ENCODE results near the gene KRTAP12-4. TPM values are rescaled to one million over a fixed set of nuclear protein-coding genes. Genes with fewer than 3 reads are reported as not detected.

The KRTAP12-4 gene
- total RNA-seq, 1 donor, result not detected

DNA sequence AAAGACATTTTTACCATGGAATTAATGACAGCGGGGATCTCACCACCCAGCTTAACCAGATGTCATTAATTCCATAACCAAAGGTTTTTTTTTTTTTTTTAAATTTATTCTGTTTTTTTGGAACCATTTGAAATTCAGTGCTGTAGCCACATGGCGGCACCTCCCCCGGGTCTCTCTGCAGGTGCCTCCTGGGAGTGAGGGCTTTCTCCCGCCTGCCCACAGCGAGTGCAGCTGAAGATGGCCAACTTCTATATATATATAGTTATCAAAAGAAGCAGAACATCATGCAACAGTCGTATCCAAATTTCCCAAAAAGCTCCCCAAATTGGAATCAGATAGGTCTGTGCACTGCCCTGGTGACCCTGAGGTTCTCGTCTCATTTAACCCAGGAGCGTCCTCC lies 39.0 kb downstream of the KRTAP12-4 start:
- H3K4me2 ChIP-seq (ENCODE audit: insufficient read depth, low read length), result no peak overlapping the region
- H3K4me1 ChIP-seq (ENCODE audit: insufficient read depth, low read length), result no peaks in the 10 kb centered on the region
- no peak overlapping the region for H3K4me3 ChIP-seq (ENCODE audit: insufficient read depth, low read length)
- TF ChIP-seq, protein P1, sequence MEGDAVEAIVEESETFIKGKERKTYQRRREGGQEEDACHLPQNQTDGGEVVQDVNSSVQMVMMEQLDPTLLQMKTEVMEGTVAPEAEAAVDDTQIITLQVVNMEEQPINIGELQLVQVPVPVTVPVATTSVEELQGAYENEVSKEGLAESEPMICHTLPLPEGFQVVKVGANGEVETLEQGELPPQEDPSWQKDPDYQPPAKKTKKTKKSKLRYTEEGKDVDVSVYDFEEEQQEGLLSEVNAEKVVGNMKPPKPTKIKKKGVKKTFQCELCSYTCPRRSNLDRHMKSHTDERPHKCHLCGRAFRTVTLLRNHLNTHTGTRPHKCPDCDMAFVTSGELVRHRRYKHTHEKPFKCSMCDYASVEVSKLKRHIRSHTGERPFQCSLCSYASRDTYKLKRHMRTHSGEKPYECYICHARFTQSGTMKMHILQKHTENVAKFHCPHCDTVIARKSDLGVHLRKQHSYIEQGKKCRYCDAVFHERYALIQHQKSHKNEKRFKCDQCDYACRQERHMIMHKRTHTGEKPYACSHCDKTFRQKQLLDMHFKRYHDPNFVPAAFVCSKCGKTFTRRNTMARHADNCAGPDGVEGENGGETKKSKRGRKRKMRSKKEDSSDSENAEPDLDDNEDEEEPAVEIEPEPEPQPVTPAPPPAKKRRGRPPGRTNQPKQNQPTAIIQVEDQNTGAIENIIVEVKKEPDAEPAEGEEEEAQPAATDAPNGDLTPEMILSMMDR (IDR thresholded peaks at IDR 0.05; ENCODE audit: extremely low read depth, low read depth, low read length), result no peak
- no peaks in the 10 kb centered on the region for H3K36me3 ChIP-seq (ENCODE audit: insufficient read depth, low read length)
- peaks cover 3% of the 10 kb centered on the region for H3K9me3 ChIP-seq (ENCODE audit: low read depth, low read length)
- no peak overlapping the region for H3K27ac ChIP-seq (ENCODE audit: low read depth, low read length)
- no peak for DNase-seq (ENCODE audit: insufficient read length, low spot score, missing footprints)
- no peaks in the 10 kb centered on the region for H4K20me1 ChIP-seq (ENCODE audit: insufficient read depth, low read length)
- no peak overlapping the region for H2AFZ ChIP-seq (ENCODE audit: low read length)
- no peaks in the 10 kb centered on the region for H3K79me2 ChIP-seq (ENCODE audit: insufficient read depth, low read length)
- H3K27me3 ChIP-seq (ENCODE audit: insufficient read depth, low read length), result no peaks in the 10 kb centered on the region

DNA sequence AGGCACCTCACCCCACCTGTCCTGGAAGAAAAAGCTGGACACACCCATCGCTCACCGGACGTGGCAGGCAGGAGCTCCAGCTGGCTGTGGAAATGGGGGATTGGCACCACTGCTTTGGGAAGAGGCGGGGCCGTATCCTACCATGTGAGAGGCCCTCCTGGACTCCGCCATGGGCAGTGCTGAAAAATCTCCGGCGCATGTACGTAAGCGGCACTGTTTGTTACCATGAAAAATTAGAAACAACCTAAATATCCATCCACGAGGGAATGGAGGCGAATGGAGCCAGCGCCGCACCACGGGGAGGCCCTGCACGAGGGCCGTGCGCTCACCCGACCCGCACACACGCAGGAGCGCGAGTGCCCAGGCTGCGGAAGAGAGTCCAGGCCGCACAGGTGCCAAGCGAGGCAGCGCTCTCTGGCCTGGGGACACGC lies 39.5 kb downstream of the KRTAP12-4 start:
- no peak overlapping the region for H3K4me2 ChIP-seq (ENCODE audit: insufficient read depth, low read length)
- H3K4me1 ChIP-seq (ENCODE audit: insufficient read depth, low read length), result no peaks in the 10 kb centered on the region
- no peak overlapping the region for H3K4me3 ChIP-seq (ENCODE audit: insufficient read depth, low read length)
- no peak overlapping the region for H2AFZ ChIP-seq (ENCODE audit: low read length)
- no peaks in the 10 kb centered on the region for H4K20me1 ChIP-seq (ENCODE audit: insufficient read depth, low read length)
- DNase-seq (ENCODE audit: insufficient read length, low spot score, missing footprints), result no peak
- H3K27ac ChIP-seq (ENCODE audit: low read depth, low read length), result no peak overlapping the region
- H3K9me3 ChIP-seq (ENCODE audit: low read depth, low read length), result peaks cover 3% of the 10 kb centered on the region
- no peaks in the 10 kb centered on the region for H3K36me3 ChIP-seq (ENCODE audit: insufficient read depth, low read length)
- TF ChIP-seq, protein P1 (IDR thresholded peaks at IDR 0.05; ENCODE audit: extremely low read depth, low read depth, low read length), result no peak
- H3K79me2 ChIP-seq (ENCODE audit: insufficient read depth, low read length), result no peaks in the 10 kb centered on the region
- H3K27me3 ChIP-seq (ENCODE audit: insufficient read depth, low read length), result no peaks in the 10 kb centered on the region

DNA sequence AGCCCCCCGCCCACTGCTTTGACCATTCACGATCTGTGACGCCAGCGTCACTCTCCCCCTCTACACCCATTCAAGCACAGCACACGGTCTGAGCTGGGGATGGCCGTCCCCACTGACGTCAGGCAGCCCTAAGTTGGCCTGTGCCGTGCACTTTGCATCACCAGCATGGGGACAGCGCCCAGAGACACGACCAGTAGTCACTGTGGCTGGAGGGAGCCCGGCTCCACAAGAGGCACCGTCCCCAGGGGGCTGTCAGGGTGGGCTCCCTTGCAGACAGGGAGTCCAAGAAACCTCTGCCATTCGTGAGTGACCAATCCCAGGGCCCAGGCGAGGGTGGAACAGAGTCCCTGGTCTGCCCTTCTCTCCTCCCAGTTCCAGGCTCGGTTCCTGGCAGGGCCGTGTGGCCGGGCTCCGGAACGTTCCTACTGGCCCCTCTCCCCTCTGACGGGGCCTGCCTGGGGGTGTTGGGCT lies 40.3 kb downstream of the KRTAP12-4 start:
- Histone ChIP-seq H3K27ac (ENCODE audit: low read depth, low read length) (no peak overlapping the region), H3K9me3 (ENCODE audit: low read depth, low read length) (peaks cover 3% of the 10 kb centered on the region), H3K4me3 (ENCODE audit: insufficient read depth, low read length) (no peak overlapping the region), H2AFZ (ENCODE audit: low read length) (no peak overlapping the region), H3K4me2 (ENCODE audit: insufficient read depth, low read length) (no peak overlapping the region), H3K79me2 (ENCODE audit: insufficient read depth, low read length) (no peaks in the 10 kb centered on the region), H3K36me3 (ENCODE audit: insufficient read depth, low read length) (no peaks in the 10 kb centered on the region), H3K4me1 (ENCODE audit: insufficient read depth, low read length) (no peaks in the 10 kb centered on the region), H4K20me1 (ENCODE audit: insufficient read depth, low read length) (no peaks in the 10 kb centered on the region), H3K27me3 (ENCODE audit: insufficient read depth, low read length) (no peaks in the 10 kb centered on the region)
- DNase-seq (ENCODE audit: insufficient read length, low spot score, missing footprints), result no peak
- TF ChIP-seq, protein P1 (IDR thresholded peaks at IDR 0.05; ENCODE audit: extremely low read depth, low read depth, low read length), result no peak

DNA sequence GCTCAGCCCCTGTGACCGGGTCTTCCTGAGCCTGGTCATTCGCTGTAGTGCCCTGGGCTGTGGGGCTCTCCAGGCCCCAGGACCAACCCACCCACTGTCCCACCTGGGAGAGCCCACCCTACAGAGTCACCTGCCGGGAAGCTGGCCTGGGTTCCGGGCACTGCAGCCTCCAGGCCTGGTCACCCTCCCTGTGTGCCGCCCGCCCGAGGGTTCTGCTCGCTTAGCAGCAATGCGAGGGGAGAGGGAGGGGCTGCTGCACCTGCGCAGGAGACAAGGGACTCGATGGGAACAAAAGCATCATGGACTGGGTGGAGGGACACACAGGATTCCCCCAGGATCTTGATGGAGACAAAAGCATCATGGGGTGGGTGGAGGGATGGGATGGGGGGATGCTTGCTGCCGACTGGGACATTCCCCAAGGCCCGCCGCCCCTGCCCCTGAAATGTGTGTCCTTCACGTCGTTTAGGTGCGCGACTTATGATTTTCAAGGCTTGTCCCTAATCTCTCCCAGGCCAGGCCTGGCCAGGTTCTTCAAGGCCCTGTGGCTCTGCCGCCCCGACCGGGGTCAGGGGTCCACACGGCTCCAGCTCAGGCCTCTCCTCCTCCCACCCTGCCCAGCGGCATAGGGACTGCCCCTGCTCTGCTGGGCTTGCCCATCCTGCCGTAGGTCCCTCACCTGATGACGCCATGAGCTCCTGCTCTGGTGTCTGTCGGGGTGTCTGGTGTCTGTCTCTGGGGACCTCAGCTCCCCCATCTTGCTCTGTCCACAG lies 40.9 kb downstream of the KRTAP12-4 start:
- H3K79me2 ChIP-seq (ENCODE audit: insufficient read depth, low read length), result no peaks in the 10 kb centered on the region
- TF ChIP-seq, protein P1 (IDR thresholded peaks at IDR 0.05; ENCODE audit: extremely low read depth, low read depth, low read length), result no peak

More for the DNA sequence above, 40.9 kb downstream of the KRTAP12-4 start:
- no peak overlapping the region for H3K27ac ChIP-seq (ENCODE audit: low read depth, low read length)
- no peaks in the 10 kb centered on the region for H3K4me1 ChIP-seq (ENCODE audit: insufficient read depth, low read length)
- no peak for DNase-seq (ENCODE audit: insufficient read length, low spot score, missing footprints)
- peaks cover 3% of the 10 kb centered on the region for H3K9me3 ChIP-seq (ENCODE audit: low read depth, low read length)
- no peaks in the 10 kb centered on the region for H3K36me3 ChIP-seq (ENCODE audit: insufficient read depth, low read length)
- H4K20me1 ChIP-seq (ENCODE audit: insufficient read depth, low read length), result no peaks in the 10 kb centered on the region
- no peak overlapping the region for H3K4me3 ChIP-seq (ENCODE audit: insufficient read depth, low read length)
- no peak overlapping the region for H3K4me2 ChIP-seq (ENCODE audit: insufficient read depth, low read length)
- H3K27me3 ChIP-seq (ENCODE audit: insufficient read depth, low read length), result no peaks in the 10 kb centered on the region
- H2AFZ ChIP-seq (ENCODE audit: low read length), result no peak overlapping the region
